ENCODE measurements around the gene BLID.

GRCh38 chr11:122123263-122123929 is 7.4 kb upstream of the BLID start:
- TF ChIP-seq CTCF (IDR thresholded peaks at IDR 0.05) (no peak), POLR2AphosphoS5 (IDR thresholded peaks at IDR 0.05) (no peak), POLR2A (IDR thresholded peaks at IDR 0.05) (no peak)
